Psoas muscle (tissue), 8 donors: ENCODE results near the gene TMEM239. TPM values are rescaled to one million over a fixed set of nuclear protein-coding genes. Genes with fewer than 3 reads are reported as not detected.
"Not testable (repeated sequence)": the region's sequence is repeated elsewhere in the genome, so short reads cannot be mapped to it uniquely, and the experiment has no call there.

Experiments used
- ATAC-seq, 4 donors: fragments of 200-7000 bp; cut with Tn5 transposase; one replicate each; pipeline ENCODE4 v1.9.1; 2020; ENCODE audit warnings: moderate library complexity in 3 of 4, mild to moderate bottlenecking in 2 of 4
- DNase-seq, 2 donors: peaks; one replicate each; pipeline ENCODE4 v3.0.0-alpha.2; 2020
- H3K27ac ChIP-seq: fragments of 200-600 bp; one replicate; pipeline ENCODE4 v1.8.0; 2022
- H3K27me3 ChIP-seq, 3 donors: fragments of 200-600 bp in 1 of 3; one replicate each; pipeline versions ENCODE4 v1.6.1 to v1.8.0; 2013 to 2022; ENCODE audit warnings: low read length in 2 of 3, mild to moderate bottlenecking in 2 of 3, moderate library complexity in 1 of 3; ENCODE audit not compliant: insufficient read depth in 3 of 3
- H3K36me3 ChIP-seq, 2 donors: fragments of 200-600 bp in 1 of 2; one replicate each; pipeline versions ENCODE4 v1.6.1 to v1.8.0; 2013 to 2022; ENCODE audit warnings: low read depth in 1 of 2, mild to moderate bottlenecking in 1 of 2, moderate library complexity in 1 of 2; ENCODE audit not compliant: insufficient read depth in 1 of 2
- H3K4me1 ChIP-seq: fragments of 200-600 bp; one replicate; pipeline ENCODE4 v1.8.0; 2022
- H3K4me3 ChIP-seq: fragments of 200-600 bp; one replicate; pipeline ENCODE4 v1.8.0; 2022; ENCODE audit warnings: mild to moderate bottlenecking
- H3K9me3 ChIP-seq: fragments of 200-600 bp; one replicate; pipeline ENCODE4 v1.8.0; 2022
- WGBS, 3 donors: extraction: QIAGEN DNeasy Blood & Tissue Kit; methylation state at CpG; one replicate each; pipeline versions ENCODE4 v1.1.6 to v1.1.7; 2013; 5-methylcytosine and 5-hydroxymethylcytosine counted together
- intact Hi-C, 2 donors: fragments of 100-400 bp; cut with DNase I; formaldehyde crosslinking; loops; one replicate each; pipeline versions ENCODE4 v1.11.0 to v1.14.2; 2022
- long read RNA-seq, 2 donors: library from polyadenylated mRNA; unstranded; transcript quantifications; one replicate each; pipeline ENCODE4 v2.0.0, GENCODE V29; 2021
- polyA plus RNA-seq, 3 donors: library from polyadenylated mRNA; stranded (reverse); fragments of 200-250 nt; gene quantifications; one replicate each; pipeline ENCODE4 v1.2.3, GENCODE V29; 2013
- total RNA-seq, 4 donors: library from RNA; stranded (reverse); fragmentation: NEBNext Ultra II Directional in 2 of 4; extraction: Animal tissue kit (Norgen Biotek cat#: 25700) in 2 of 4; gene quantifications; one replicate each; pipeline versions ENCODE4 v1.2.1 to v1.2.4, GENCODE V29; 2021 to 2023
- TF ChIP-seq, protein P1 (sequence below): fragments of 200-600 bp; IDR thresholded peaks from one replicate; pipeline ENCODE4 v1.8.0; 2022; ENCODE audit warnings: antibody characterized with exemption
- donor health status: healthy with polysubstance abuse.
- donor health status: DM: no; HTN: no; CAD: no; lungs with moderate emphysema.
- donor health status: Bipolar disorder and iron deficiency.
- donor health status: healthy.
- donor health status: DM: yes; HTN: yes; CAD: no.
- donor health status: DM: no; HTN: no; CAD: no.
- donor health status: DM: no; HTN: no; CAD: no.
- donor health status: DM: yes; HTN: yes; CAD: no.

The TMEM239 gene
- total RNA-seq (not detected), polyA plus RNA-seq (not detected)
- long read RNA-seq, donor 1, result 0 reads
- long read RNA-seq, donor 2, result 0 reads

DNA sequence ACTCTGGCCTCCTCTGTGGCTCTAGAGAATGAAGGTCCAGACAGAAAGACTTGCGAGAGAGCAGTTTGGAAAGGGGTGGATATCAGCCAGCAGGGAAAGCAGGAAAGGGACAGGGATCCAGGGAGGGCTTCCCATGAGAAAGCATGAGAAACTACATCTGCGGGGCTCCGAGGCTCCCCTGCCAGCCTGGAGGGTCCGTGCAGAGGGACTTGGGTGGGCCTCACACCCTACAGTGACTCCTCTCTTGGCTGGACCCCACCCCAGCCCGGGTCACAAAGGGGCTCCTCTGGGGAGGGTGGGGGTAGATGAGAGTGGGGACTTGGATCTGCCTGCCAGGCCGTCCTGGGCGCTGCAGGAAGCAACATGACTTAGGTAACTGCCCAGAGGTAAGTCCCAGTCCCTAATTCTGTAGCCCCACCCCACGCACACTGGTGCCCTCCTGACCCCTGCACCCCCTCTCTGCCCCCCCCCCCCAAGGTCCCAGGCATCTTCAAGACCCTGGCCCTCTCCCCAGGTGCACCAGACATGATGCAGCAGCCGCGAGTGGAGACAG, at the start of gene TMEM239:
Gene TMEM239 (plus strand): TSS at position 335 of the 553 bp plus-strand sequence. CDS start 191 bp downstream, at position 526.
- H3K9me3 ChIP-seq, result peaks cover 5% of the 10 kb centered on the region
- DNase-seq (no peak), ATAC-seq (no peak)
- H3K4me1 ChIP-seq, result no peaks in the 10 kb centered on the region
- H3K36me3 ChIP-seq, result no peaks in the 10 kb centered on the region
- intact Hi-C loops, result no loop called here
- TF ChIP-seq, protein P1, sequence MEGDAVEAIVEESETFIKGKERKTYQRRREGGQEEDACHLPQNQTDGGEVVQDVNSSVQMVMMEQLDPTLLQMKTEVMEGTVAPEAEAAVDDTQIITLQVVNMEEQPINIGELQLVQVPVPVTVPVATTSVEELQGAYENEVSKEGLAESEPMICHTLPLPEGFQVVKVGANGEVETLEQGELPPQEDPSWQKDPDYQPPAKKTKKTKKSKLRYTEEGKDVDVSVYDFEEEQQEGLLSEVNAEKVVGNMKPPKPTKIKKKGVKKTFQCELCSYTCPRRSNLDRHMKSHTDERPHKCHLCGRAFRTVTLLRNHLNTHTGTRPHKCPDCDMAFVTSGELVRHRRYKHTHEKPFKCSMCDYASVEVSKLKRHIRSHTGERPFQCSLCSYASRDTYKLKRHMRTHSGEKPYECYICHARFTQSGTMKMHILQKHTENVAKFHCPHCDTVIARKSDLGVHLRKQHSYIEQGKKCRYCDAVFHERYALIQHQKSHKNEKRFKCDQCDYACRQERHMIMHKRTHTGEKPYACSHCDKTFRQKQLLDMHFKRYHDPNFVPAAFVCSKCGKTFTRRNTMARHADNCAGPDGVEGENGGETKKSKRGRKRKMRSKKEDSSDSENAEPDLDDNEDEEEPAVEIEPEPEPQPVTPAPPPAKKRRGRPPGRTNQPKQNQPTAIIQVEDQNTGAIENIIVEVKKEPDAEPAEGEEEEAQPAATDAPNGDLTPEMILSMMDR, result no peak
- H3K4me3 ChIP-seq, result no peak within 1 kb of the TSS
- no peak within 1 kb of the TSS for H3K27ac ChIP-seq
- 73 to 79% (median 76%) methylated on average over 10 of the region's 10 CpGs for WGBS, 3 donors
- peaks cover 0 to 62% (median 19%) of the 10 kb centered on the region in 3 donors for H3K27me3 ChIP-seq

DNA sequence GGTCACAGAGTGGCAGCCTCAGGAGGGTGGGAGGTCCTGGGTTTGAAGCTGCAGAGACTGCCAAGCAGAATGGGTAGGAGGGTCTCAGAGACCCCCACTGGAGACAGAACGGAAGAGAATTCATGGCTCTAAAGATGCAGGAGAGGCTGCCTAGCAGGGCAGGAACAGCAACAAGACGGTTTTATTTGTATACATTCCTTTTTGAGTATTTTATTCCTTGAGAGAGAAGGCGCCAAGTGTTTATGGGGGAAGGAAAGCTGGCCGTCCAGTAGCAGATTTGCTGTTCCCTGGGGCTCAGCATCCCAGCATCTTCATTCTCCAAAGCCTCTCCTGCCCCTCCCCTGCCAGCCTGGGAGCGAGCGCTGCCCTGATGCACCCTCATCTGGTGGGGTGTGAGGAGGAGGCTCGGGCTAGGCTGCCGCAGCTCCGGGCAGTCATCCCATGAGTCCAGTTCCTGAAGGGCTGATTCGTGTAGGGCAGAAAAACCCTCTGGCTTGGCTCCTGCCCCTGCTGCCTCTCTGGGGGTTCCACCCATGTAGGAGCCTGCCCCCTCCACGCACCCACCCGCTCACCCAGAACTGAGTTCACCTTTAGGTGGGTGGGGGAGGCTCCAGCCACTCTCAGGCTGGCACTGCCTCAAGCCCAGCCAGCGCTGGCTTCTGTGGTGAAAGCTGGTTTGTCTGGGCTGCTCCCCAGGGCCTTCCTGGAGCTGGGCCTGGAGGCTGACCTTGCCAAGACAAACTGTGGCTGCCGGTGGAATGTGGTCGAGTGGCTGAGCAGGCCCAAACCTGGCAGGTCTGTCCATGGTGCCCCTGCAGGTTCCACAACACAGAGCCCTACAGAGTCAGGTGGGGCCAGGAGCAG, 48.2 kb upstream of the TMEM239 start:
- WGBS, 3 donors, result 18 to 41% (median 29%) methylated on average over 15 of the region's 15 CpGs
- no peaks in the 10 kb centered on the region for H3K9me3 ChIP-seq
- H3K4me1 ChIP-seq, result no peaks in the 10 kb centered on the region
- intact Hi-C loops, result no loop called here
- TF ChIP-seq, protein P1, result no peak
- H3K27me3 ChIP-seq, result peaks cover under 1 to 46% (median 5%) of the 10 kb centered on the region in 3 donors
- DNase-seq, result no peak
- H3K36me3 ChIP-seq, result no peaks in the 10 kb centered on the region
- H3K27ac ChIP-seq, result no peak overlapping the region
- H3K4me3 ChIP-seq, result no peak overlapping the region
- ATAC-seq, result no peak

DNA sequence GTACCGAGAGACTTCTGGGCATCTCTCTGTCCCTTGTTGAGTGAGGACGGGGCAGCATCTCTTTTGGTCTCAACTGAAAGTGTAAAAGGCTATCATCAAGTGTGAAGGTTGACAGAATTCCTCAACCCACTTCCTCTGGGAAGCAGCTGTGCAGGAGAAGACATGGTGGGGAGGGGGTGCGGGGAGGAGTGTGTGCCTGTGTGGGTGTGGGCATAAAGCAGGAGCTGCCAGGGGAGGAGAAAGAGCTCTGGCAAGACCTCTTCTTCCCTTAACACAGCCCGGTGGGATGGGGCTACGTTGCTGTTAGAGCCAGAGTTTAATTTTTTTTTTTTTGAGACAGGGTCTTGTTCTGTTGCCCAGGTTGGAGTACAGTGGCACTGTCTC, 47.5 kb upstream of the TMEM239 start:
- TF ChIP-seq, protein P1, result no peak

DNA sequence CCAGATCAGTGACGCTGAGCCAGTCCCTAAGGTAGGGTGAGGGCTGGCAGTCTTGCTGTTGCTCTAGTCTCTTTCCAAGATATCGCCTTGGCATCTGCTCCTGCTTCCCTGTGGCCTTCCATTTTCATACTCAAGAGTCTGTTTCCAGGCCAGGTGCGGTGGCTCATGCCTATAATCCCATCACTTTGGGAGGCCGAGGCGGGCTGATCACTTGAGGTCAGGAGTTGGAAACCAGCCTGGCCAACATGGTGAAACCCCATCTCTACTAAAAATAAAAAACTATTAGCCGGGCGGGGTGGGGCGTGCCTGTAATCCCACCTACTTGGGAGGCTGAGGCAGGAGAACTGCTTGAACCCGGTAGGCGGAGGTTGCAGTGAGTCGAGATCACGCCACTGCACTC, 46.1 kb upstream of the TMEM239 start:
- DNase-seq, H3K9me3 ChIP-seq, H3K27ac ChIP-seq, H3K36me3 ChIP-seq, H3K4me1 ChIP-seq, H3K4me3 ChIP-seq, intact Hi-C loops, ATAC-seq: not testable (repeated sequence)
- peaks cover 0 to 26% (median 6%) of the 10 kb centered on the region in 3 donors for H3K27me3 ChIP-seq
- 91 to 94% (median 93%) methylated on average over 12 of the region's 12 CpGs for WGBS, 3 donors

More for the DNA sequence above, 47.5 kb upstream of the TMEM239 start:
- no peaks in the 10 kb centered on the region for H3K36me3 ChIP-seq
- no peaks in the 10 kb centered on the region for H3K4me1 ChIP-seq
- 23 to 35% (median 27%) methylated on average over 5 of the region's 5 CpGs for WGBS, 3 donors
- ATAC-seq, result no peak
- H3K9me3 ChIP-seq, result no peaks in the 10 kb centered on the region
- no peak overlapping the region for H3K27ac ChIP-seq
- intact Hi-C loops, result no loop called here
- peaks cover 0 to 40% (median 5%) of the 10 kb centered on the region in 3 donors for H3K27me3 ChIP-seq
- H3K4me3 ChIP-seq, result no peak overlapping the region
- DNase-seq, result no peak

DNA sequence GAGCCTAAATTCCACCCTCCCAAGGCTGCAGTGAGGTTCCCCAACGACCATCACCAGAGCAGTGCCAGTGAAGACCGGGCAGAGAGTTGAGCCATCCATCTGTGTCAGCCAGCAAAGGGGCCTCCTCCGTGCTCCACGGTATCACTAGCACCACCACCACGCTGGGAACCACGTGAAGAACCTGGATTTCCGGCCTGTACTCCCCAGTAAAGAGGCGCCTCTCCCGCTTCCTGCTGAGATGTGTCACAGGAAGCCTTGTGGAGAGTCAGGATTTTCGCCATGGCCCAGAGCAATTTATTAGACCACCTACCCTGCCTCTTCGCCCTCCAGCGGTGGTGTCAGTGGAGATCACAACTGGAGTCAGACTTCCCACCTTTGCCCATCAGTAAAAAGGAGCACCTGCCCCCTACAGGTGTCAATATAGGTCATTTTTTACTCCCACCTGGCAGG, 44.5 kb upstream of the TMEM239 start:
- H3K36me3 ChIP-seq, result no peaks in the 10 kb centered on the region
- no peak for DNase-seq
- H3K4me1 ChIP-seq, result no peaks in the 10 kb centered on the region
- no peak overlapping the region for H3K27ac ChIP-seq
- TF ChIP-seq, protein P1, result no peak
- peaks cover 3 to 18% (median 6%) of the 10 kb centered on the region in 3 donors for H3K27me3 ChIP-seq
- H3K4me3 ChIP-seq, result no peak overlapping the region
- ATAC-seq, result no peak
- intact Hi-C loops, result no loop called here
- WGBS, 3 donors, result 36 to 40% (median 40%) methylated on average over 12 of the region's 12 CpGs
- H3K9me3 ChIP-seq, result peaks cover 5% of the 10 kb centered on the region
